Anterior cingulate cortex (tissue), 58 donors: ENCODE measurements around the gene HRCT1.
A peak's percentile ranks its signal among the peaks of the same experiment; 100 is the strongest.
"Not testable (repeated sequence)": the region's sequence is repeated elsewhere in the genome, so short reads cannot be mapped to it uniquely, and the experiment has no call there.

Experiments
- DNase-seq, 58 donors: peaks; one replicate each; lab custom pipeline; 2025; lab: John Stamatoyannopoulos, UW

The HRCT1 gene

GRCh38 chr9:35914301-35914807 lies 8.4 kb downstream of the HRCT1 start:
- no peak for DNase-seq

- DNase-seq: no peak
These were observed 9.8 kb downstream of the HRCT1 start for GRCh38 chr9:35915681-35916294.

- DNase-seq: no peak
These were observed 11.3 kb downstream of the HRCT1 start for GRCh38 chr9:35917261-35917660.

- no peak for DNase-seq
These were observed 12.8 kb downstream of the HRCT1 start for GRCh38 chr9:35918780-35919179.

GRCh38 chr9:35919212-35920008 lies 13.4 kb downstream of the HRCT1 start:
- no peak for DNase-seq

- DNase-seq: no peak
These were observed 14.1 kb downstream of the HRCT1 start for GRCh38 chr9:35920051-35920620.

GRCh38 chr9:35923598-35923926 lies 17.6 kb downstream of the HRCT1 start:
- DNase-seq: no peak

- DNase-seq: peak in 12 of 58 donors; percentile 13 to 61 (median 24)
These were observed 18.1 kb downstream of the HRCT1 start for GRCh38 chr9:35923927-35924763.

GRCh38 chr9:35928591-35929452 lies 22.8 kb downstream of the HRCT1 start:
- DNase-seq: no peak

- DNase-seq: no peak
These were observed 23.4 kb downstream of the HRCT1 start for GRCh38 chr9:35929453-35929718.

GRCh38 chr9:35930521-35930920 lies 24.5 kb downstream of the HRCT1 start:
- no peak for DNase-seq

GRCh38 chr9:35930989-35931388 lies 25.0 kb downstream of the HRCT1 start:
- DNase-seq: no peak

GRCh38 chr9:35932735-35933134 lies 26.7 kb downstream of the HRCT1 start:
- no peak for DNase-seq

GRCh38 chr9:35933550-35934067 lies 27.6 kb downstream of the HRCT1 start:
- no peak for DNase-seq

- DNase-seq: not testable (repeated sequence)
These were observed 28.1 kb downstream of the HRCT1 start for GRCh38 chr9:35934069-35934468.

- DNase-seq: no peak
These were observed 29.3 kb downstream of the HRCT1 start for GRCh38 chr9:35935261-35935660.

- DNase-seq: no peak
These were observed 29.9 kb downstream of the HRCT1 start for GRCh38 chr9:35935755-35936509.

- DNase-seq: no peak
These were observed 31.2 kb downstream of the HRCT1 start for GRCh38 chr9:35937227-35937626.
